ENCODE data around the gene ADISSP.
"Not testable (repeated sequence)": the region's sequence is repeated elsewhere in the genome, so short reads cannot be mapped to it uniquely, and the experiment has no call there.

Gene ADISSP

DNA sequence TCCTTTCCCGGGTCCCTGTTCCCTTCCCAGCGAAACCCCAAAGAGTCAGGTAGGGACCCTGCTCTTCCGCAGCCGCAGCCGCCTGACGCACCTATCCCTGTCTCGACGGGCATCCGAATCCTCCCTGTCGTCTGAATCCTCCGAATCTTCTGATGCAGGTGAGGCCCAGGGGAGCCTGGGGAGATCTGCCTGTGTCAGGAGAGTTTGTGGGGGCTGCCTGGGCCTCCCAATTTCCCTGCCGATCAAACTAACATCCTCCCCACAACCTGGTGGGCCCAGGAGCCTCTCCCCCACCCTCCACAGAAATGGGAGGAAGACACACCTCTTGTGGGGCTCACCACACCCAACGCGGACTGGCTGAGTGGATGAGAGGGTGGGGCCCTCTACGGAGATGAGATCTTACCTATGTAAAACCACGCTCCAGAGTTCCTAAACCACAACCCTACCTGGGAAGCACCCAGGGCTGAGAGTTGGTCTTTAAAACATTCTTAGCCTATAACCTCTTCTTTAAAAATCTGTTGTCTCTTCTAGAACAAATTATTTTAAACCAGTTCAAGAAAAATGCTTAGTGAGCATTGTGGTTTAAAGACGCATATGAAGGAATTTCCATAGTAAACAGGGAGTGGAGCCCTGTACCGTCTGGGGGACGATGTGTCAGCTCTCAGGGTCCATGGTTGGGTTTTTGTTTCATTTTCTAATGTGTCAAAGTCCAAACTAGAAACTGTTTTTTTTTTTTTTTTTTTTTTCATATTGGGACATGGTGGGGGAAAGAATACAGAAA, 30.2 kb upstream of the ADISSP start:
- H3K4me3 ChIP-seq (ENCODE audit: low read length): peak overlapping the region; percentile 77
- no peak for DNase-seq (ENCODE audit: low read depth)
- TF ChIP-seq, protein P1, sequence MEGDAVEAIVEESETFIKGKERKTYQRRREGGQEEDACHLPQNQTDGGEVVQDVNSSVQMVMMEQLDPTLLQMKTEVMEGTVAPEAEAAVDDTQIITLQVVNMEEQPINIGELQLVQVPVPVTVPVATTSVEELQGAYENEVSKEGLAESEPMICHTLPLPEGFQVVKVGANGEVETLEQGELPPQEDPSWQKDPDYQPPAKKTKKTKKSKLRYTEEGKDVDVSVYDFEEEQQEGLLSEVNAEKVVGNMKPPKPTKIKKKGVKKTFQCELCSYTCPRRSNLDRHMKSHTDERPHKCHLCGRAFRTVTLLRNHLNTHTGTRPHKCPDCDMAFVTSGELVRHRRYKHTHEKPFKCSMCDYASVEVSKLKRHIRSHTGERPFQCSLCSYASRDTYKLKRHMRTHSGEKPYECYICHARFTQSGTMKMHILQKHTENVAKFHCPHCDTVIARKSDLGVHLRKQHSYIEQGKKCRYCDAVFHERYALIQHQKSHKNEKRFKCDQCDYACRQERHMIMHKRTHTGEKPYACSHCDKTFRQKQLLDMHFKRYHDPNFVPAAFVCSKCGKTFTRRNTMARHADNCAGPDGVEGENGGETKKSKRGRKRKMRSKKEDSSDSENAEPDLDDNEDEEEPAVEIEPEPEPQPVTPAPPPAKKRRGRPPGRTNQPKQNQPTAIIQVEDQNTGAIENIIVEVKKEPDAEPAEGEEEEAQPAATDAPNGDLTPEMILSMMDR (conservative IDR thresholded peaks at IDR 0.05; ENCODE audit: low read depth, low read length): no peak

DNA sequence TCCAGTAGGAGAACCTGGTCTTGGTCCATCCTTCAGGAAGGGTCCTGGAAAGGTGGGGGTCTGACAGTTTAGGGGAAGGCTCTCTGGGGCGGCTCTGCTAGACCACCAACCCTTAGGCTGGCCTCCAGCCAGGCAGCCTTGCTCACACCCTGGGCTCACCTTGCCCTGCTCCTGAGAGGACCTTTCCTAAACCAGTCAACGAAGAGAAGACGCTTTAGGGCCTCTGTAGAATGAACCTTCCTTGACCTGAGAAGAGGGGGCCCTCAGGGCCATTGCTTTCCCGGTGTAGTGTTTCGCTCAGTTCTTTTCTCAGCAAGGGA, 29.6 kb upstream of the ADISSP start:
- DNase-seq (ENCODE audit: low read depth): no peak
- TF ChIP-seq, protein P1 (conservative IDR thresholded peaks at IDR 0.05; ENCODE audit: low read depth, low read length): no peak
- H3K4me3 ChIP-seq (ENCODE audit: low read length): peak overlapping the region; percentile 77

DNA sequence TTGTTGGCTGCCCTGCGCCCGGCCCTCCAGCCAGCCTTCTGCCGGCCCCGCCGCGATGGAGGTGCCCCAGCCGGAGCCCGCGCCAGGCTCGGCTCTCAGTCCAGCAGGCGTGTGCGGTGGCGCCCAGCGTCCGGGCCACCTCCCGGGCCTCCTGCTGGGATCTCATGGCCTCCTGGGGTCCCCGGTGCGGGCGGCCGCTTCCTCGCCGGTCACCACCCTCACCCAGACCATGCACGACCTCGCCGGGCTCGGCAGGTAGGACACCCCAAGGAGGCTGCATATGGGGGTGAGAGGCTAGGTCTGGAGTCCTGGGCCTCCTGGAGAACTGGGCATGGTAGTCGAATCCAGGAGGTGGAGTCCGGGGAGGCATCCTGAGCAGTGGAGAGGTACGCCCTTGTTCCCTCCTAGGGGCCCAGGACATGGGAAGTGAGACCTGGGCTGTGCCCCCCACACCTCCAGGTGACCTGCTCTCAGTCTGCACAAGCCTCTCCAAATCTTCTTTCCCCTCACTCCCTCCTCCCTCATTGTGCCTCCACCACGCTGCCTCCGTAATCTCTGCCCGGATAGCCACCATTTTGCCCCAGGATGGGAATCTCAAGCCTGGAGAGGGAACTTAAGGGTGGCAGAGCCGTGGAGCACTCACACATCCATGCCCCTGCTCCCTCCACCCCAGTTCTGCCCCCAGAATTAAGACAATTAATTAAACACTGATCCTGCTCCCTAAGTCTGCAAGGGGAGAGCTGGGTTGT, 29.1 kb upstream of the ADISSP start:
- DNase-seq (ENCODE audit: low read depth): no peak
- H3K4me3 ChIP-seq (ENCODE audit: low read length): peak overlapping the region; percentile 77
- TF ChIP-seq, protein P1 (conservative IDR thresholded peaks at IDR 0.05; ENCODE audit: low read depth, low read length): no peak

DNA sequence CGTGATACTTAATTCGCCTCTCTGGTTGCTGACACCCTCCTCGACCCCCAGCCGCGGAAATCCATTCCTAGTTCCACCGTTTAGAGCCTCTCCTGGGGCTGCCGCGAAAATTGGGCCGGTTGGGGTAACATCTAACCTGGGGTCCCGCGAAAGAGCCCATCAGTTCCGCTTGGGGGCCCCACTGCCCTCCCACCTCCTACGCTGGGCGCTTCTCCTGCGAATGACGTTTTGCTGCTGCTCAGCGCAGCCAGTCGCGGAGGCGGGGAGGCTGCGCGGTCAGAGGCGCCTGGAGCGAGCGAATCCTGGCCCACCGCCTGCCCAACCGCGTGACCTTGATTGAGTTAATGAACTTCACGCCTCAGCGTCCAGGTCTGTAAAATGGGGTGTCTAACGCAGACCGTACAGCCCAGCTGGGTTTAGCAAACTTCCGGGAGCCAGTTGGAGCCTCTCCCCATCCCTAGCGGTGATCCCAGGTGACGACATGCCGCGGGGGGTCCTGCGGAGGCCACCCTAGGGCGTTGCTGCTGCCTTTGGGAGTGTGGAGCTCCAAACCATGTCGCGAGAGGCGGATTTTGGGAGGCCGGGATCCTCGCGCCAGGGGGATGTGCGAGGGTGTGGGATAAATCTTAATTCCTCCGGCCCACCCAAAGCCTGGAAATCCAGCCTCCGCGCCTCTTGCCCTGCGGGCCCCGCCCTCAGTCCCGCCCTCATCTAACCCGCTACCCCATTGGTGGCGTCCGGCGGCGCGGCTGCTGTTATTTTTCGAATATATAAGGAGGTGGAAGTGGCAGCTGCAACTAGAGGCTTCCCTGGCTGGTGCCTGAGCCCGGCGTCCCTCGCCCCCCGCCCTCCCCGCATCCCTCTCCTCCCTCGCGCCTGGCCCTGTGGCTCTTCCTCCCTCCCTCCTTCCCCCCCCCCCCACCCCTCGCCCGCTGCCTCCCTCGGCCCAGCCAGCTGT, 28.2 kb upstream of the ADISSP start, which contains the start of gene CDC25B:
Gene CDC25B (plus strand): TSS at position 800 of the 958 bp plus-strand sequence. CDS start 222 bp downstream, outside the sequence.
- DNase-seq (ENCODE audit: low read depth): peak; percentile 62
- H3K4me3 ChIP-seq (ENCODE audit: low read length): peak within 1 kb of the TSS; percentile 77
- TF ChIP-seq, protein P1 (conservative IDR thresholded peaks at IDR 0.05; ENCODE audit: low read depth, low read length): peak; percentile 36

DNA sequence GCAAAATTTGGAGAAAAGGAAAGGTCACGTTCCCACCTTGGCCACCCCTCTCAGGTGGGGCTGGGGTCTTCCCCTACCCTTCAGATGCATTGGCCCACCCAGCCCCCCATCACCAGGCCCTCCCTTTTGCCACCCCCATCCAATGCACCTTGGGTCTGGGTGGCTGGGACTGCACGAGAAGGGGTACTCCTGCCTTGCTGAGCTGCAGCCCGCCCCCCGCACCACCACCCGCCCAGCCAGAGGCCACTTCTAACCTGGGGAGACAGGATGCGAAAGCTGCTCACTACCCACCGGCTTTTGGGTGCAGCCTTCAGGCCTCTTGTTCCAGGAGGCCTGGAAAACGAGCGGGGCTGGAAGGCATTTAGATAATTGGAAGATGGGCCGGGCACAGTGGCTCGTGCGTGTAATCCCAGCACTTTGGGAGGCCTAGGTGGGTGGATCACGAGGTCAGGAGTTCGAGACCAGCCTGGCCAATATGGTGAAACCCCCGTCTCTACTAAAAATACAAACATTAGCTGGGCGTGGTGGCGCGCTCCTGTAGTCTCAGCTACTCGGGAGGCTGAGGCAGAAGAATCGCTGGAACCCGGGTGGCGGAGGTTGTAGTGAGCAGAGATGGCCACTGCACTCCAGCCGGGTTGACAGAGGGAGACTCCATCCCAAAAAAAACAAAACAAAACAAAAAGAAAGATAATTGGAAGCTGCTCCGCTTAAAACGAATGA, 27.3 kb upstream of the ADISSP start:
- peak overlapping the region; percentile 77 for H3K4me3 ChIP-seq (ENCODE audit: low read length)
- TF ChIP-seq, protein P1 (conservative IDR thresholded peaks at IDR 0.05; ENCODE audit: low read depth, low read length): no peak
- DNase-seq (ENCODE audit: low read depth): no peak

DNA sequence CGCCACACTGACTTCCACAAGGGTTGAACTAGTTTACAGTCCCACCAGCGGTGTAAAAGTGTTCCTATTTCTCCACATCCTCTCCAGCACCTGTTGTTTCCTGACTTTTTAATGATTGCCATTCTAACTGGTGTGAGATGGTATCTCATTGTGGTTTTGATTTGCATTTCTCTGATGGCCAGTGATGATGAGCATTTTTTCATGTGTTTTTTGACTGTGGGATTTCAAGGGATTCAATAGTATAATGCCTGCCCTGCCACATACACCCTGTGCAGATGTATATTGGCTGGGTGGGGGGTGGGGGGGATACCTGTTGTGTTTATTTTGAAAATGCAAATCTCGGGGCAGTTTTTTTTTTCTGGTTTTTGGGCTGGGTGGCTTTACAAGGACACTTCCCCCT, 26.6 kb upstream of the ADISSP start:
- H3K4me3 ChIP-seq (ENCODE audit: low read length): not testable (repeated sequence)

DNA sequence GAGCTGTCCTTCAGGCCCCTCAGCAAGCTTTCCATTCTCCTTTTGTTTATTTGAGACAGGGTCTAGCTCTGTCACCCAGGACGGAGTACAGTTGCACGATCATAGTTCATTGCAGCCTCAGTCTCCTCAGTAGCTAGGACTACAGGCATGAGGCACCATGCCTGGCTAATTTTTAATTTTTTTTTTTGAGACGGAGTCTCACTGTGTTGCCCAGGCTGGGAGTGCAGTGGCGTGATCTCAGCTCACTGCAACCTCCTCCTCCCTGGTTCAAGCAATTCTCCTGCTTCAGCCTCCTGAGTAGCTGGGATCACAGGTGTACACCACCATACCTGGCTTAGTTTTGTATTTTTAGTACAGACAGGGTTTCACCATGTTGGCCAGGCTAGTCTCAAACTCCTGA, 21.6 kb upstream of the ADISSP start:
- H3K4me3 ChIP-seq (ENCODE audit: low read length); DNase-seq (ENCODE audit: low read depth): not testable (repeated sequence)

More for the DNA sequence above, 26.6 kb upstream of the ADISSP start:
- DNase-seq (ENCODE audit: low read depth): not testable (repeated sequence)

All from retinal pigment epithelial cell (primary cell).